NCI-H748 (cell line): Measurements from ENCODE around the gene TEX26.
A peak's percentile ranks its signal among the peaks of the same experiment; 100 is the strongest.
"Not testable (repeated sequence)": the region's sequence is repeated elsewhere in the genome, so short reads cannot be mapped to it uniquely, and the experiment has no call there.

ENCODE experiments used
- DNase-seq: peaks from one replicate; lab custom pipeline; 2025; ENCODE audit not compliant: unreplicated experiment; lab: John Stamatoyannopoulos, UW

Gene TEX26

DNA sequence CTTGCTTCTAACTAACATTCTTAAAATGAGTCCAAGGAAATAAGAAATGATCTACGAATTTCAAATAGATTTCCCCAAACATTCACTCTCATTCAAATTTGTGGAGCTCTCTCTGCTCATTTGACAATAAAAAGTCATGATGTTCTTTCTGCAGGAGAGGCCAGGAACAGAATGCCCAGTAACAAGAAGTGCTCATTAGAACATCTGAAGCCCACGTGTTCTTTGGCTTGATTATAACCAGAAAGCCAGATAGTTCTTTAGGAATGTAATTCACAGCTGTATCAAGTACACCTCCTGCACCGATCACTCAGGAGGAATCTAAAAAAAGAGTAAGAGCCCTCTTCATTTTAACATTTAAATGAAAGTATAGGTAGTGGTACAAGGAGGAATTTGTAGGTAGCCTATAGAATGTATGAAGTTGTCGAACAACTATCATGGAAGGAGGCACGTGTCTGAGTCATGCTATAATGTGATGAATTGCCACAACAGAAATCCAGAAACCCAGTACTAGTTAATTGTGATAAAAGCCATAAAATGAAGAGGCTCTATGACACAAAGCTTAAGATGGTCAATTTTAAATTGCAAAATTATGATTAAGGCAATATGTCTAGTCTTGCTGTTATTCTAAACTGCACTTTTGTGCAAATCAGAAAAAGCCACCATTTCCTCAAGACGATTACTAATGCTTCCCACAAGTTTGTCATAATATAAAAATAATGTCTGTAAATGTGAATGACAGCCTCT lies 13.6 kb upstream of the TEX26 start:
- DNase-seq, result no peak

DNA sequence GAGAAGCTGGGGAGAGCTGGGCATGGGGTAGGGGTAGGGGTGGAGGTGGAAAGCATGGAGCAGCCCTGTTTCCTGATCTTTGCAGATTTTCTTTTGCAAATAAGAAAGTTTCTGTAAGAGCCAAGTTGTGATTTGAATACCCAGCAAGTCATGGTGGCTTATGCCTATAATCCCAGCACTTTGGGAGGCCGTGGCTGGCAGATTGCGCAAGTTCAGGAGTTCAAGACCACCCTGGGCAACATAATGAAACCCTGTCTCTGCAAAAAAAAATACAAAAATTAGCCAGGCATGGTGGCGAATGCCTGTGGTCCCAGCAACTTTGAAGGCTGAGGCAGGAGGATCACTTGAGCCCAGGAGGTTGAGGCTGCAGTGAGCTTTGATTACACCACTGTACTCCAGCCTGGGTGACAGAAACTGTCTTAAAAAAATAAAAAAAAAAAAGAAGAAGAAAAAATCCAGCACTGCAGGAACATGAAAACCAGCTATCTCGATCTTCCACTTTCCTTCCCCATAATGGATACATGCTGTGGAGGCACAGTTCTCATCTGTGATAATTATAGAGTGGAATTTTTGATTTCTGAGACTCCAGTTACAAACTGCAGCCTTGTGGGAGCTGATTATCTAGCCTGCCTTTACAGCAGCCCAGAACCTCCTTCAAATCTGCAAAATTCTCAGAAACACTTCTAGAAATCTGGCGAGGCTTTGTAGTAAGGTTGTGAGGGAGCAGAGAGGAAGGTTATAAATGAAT lies 12.1 kb upstream of the TEX26 start:
- no peak for DNase-seq

DNA sequence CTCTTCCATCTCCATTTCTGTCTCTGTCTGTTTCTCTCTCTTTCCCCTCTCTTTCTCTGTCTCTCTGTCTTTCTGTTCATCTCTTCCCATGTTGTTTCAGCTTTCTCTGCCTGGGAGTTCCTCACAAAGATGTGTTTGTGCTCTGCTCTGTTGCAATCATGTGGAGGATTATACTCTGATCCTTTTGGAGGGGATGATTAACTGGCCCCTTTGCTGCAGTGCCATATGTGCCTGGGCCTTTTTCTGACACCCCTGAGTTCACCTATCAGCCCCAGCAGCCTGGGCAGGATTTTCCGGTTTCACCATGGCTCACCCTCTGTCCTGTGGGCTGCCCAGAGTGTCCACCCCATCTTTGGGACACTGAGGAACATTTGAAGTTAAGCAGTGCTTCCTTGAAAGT lies 9.0 kb upstream of the TEX26 start:
- no peak for DNase-seq

DNA sequence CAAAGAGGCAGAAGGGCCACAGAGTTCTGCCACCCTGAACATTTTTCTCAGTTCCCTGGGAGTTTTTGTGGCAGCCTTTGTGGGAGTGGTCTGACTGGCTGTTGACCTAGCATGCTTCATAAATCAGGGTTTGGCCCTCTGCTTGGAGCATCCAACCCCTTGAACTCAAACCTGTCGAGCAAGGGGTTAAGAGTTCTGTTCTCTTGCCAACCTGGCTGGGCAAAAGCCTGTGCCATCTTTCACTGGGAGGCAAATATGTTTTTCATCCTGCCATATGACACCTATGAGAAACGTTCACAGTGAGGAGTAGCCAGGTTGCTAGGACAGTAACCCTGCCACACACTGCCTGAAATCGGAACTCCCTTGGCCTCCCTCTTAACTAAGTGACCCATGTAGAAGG lies 7.7 kb upstream of the TEX26 start:
- no peak for DNase-seq

DNA sequence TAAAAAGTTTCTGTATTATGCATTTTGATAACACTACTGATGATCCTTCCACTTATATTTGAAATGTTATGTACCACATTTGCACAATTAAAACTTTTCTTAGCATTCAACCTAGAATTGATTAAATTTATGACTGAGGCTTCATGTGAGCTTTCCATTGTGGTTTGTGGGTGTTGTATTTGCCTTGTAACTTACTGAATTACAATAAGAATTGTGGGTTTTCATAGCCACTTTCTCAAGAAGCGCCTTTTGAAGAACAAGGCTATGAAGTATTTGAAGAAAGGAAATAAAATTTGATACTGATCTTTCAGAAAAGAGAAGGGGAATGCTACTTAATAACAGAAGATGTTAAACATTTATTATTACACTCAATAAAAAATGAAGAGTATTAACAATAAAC lies 7.0 kb upstream of the TEX26 start:
- DNase-seq, result no peak

DNA sequence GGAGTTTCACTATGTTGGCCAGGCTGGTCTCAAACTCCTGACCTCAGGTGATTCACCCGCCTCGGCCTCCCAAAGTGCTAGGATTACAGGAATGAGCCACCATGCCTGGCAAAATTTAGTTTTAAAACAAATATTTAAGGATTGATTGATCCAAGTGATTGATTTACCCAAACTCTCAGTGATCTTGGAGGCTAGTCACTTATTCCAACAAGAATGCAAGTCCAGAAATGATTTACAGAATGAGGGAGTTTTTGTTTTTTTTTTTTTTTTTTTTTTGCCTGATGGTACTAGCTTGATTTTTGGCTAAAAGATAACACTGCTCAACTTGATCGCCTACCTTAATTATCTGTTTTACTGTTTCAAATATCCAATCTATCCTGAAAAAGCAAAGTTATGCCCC lies 5.7 kb upstream of the TEX26 start:
- no peak for DNase-seq

DNA sequence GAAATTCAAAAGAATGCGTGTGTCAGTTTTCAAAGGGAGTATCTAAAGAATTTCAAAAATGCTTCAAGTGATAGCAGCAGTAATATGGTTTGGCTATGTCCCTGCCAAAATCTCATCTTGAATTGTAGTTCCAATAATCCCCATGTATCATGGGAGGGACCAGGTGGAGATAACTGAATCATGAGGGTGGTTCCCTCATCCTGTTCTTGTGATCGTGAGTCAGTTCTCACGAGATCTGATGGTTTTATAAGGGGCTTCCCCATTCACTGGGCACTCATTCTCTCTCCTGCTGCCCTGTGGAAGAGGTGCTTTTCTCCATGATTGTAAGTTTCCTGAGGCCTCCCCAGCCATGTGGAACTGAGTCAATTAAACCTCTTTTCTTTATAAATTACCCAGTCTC lies 5.3 kb upstream of the TEX26 start:
- not testable (repeated sequence) for DNase-seq

DNA sequence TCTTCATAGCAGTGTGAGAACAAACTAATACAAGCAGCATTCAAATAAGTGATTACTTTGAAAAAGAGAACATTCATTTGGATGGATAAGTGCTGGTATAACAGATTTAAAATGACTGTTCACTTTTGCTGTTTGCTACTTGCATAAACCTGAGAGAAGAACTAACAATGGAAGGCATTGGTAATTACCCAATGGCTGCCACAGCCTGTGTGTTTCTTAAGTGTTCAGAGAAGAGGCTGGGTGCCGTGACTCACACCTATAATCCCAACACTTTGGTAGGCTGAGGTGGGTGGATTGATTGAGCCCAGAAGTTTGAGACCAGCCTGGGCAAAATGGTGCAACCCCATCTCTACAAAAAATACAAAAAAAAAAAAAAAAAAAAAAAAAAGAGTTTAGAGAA lies 4.9 kb upstream of the TEX26 start:
- DNase-seq, result no peak

DNA sequence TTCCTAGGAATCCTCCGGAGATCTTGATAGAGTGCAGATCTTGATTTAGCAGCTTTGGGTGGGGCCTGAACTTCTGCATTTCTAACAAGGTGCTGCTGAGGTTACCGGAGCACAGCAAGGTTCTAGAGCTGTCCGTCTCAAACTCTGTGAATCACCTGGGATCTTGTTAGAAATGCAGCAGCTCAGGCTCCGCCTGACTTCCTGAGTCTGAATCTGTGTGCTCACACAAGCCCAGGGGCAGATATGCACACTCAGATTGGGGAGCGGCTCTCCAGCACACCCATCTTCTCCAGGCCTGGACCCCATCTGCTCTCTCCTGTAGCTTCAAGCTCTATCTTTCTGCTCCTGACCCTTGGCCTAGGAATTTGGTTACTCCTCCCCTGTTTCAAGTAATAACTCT lies 3.5 kb upstream of the TEX26 start:
- DNase-seq, result no peak

DNA sequence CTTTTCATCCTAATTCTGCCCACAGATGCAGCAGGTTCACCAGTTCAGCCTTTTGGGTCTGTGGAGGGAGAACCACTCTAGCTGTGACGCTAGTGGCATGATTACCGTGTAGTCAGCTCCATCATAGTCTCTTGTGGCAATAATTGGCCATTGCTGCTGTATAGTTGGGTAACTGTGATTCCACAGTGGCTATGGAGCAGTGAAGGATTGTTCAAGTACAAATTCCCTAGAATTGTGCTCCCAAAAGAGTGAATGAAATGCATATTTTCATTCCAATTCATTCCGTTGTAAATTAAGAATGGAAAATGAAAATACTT lies 856 bp downstream of the TEX26 start:
- no peak for DNase-seq

DNA sequence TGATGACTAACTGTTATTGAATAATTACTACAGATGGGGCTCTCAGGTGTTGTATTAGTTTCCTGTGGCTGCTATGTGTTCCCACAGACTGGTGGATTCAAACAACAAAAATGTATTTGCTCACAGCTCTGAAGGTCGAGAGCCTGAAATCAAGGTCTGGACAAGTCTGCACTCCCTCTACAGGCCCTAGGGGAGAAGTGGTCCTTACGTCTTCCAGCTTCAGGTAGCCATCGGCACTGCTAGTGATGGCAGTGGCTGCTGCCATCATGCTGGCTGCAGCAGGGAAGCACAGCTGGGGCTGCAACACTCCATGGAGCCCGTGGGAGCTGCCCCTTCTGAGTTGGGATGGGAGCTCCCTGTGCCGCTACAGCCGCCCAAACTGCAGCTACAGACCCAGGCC lies 1.9 kb downstream of the TEX26 start:
- no peak for DNase-seq

DNA sequence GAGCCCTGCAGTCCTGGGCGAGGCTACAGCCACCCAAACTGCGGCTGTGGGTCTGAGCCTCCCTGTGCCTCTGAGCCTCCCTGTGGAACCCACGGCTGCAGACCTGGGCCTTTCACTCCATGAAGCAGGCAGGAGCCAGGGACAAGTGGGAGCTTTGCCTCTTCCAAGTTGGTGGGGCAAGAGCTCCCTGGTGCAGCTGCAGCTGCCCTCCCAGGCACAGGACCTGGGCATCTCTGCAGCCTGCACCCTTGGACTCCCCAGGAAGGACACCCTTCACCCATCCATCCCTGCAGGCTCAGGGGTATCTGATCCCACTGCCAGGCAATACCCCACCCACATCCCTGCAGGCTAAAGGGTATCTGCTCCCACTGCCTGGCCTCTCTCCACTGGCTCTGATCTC lies 2.3 kb downstream of the TEX26 start:
- no peak for DNase-seq

DNA sequence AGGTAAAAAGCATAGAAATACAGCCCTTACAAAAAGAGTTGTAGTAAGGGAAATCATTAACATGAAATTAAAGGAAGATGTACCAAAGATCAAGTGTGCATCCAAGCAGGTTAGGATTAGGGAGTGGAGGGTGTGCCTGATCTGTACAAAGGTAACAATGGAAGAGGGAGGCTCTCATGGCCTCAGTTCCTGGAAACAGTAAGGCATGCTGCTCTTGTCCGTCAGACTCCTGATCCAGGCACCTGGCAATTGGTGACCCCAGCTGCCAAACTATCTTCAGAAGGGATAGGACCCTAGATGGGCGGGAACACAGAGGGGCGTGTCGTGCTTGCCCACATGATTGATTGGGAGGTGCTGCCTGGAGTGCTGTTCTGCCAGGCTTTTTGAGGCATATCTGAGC lies 4.5 kb downstream of the TEX26 start:
- no peak for DNase-seq

DNA sequence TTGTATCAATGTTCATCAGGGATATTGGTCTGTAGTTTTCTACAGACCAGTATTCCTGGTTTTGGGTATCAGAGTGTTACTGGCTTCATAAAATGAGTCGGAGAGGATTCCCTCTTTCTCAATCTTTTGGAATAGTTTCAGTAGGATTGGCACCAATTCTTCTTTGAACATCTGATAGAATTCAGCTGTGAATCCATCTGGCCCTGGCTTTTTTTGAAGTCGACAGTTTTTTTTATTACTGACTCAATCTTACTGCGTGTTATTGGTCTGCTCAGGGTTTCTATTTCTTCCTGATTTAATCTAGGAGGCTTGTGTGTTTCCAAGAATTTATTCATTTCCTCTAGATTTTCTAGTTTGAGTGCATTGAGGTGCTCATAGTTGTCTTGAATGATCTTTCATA lies 11.4 kb downstream of the TEX26 start:
- DNase-seq, result no peak

DNA sequence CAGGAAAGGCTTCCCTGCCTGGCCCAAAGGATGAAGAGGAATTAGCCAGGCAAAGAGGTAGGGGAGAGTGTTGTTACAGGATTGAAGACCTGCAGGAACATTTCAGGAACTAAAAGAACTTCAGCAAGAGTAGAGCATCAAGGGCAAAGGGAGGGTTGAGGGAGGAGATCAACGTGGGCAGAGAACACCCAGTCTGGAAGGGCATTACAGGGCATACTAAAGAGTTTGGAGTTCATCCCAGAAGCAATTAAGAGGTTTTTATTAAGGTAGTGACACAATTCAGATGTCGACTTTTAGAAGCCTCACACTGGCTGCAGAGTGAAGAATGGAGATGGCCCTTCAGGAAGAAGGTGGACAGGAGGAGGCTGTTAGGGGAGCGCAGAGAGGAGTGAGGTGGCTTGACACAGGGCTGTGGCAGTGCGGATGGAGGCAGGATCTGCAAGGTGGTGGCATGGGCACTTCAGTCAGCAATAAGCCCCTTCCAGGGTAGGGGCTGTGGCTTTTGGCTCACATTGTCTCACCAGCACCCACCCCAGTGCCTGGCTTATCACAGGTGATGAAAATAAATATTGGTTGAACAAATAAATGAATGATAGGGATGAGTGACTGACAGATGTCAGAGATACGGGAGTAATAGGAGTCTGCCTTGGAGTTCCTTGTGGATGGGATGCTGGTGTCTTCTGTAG lies 24.9 kb downstream of the TEX26 start:
- no peak for DNase-seq

DNA sequence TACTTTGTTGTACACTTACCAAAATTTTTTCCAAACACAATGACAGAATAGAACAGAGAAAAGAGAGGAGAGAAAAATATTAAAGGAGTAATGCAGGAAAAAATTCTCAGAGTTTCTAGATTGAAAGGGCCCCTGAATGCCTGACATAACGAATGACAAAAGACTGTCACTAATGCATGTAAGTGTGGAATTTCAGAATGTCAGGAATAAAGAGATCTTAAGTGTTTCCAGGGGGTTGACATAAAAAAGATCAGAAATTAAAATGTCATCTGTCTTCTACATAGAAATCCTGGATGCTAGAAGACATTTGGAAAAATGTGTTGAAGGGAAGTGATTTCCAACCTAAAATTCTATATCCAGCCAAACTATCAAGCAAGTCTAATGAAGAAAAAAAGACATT lies 27.2 kb downstream of the TEX26 start:
- no peak for DNase-seq

DNA sequence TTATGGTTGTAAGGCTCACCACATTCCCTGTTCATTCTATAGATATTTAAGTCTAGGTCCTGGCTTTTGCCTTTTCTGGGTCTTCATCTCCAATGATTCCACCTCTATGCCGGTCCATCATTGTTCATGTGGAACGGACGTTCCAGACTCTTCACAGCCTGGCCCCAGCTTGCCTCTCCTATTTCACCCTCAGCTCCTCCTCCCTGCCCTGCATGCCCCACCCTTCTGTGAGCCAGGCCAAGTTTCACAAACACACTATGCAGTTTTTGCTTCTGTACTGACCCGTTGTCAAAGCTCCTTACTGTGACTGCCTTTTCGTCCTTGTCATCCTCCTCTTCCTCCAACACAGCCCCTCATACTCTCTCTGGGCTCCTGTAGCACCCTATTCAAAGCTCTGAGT lies 31.3 kb downstream of the TEX26 start:
- peak; percentile 59 for DNase-seq

DNA sequence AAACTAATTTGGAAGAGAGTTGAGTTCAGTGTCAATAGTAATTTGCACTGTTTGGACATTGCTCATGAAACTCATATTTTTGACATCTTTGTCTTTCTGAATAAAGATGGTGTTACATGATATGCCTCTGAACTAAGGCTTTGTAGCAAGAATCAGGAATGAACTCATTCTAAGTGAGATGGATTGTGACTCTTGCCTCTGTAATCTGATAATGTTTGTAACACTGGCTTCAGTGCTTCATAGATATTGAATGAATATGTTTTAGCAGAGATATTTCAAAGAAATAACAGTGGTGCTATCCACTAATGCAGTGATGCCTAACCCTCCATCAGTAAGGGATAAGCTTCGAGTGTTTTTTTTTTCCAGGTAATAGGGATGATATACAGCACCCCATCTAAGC lies 32.9 kb downstream of the TEX26 start:
- DNase-seq, result no peak

DNA sequence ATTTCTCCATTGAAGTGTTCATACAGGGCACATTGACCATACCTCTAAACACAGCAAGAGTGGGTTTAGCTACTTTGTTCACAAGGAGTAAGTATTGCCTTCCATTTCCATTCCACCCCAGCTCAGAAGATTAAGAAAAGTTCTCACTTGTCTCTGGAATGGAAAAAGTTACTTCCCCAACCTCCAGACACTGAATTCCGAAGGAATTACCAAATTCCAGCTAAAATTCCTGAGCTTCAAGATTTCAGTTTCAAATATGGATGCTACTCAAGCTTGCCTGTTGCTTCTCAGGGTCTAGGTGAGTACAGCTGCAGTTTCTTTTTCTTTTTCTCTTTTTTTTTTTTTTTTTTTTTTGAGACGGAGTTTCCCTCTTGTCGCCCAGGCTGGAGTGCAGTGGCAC lies 33.6 kb downstream of the TEX26 start:
- no peak for DNase-seq

DNA sequence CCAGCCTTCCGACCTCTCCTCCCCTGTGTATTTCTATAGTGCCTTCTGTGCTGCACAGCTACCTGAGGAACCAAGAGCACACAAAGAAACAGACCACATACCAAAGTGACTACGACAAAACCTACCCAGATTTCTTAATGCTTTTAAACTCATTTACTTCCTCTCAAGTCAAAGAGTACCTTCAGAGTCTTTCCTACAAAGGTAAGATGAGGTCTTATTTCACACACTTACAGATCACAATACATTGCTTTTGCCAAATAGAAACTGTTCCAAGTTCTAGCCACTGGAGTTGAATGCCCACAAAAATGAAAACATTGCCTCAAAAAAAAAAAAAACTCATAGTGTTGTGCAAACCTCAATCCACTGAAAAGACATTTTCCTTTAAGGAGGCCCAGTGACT lies 36.4 kb downstream of the TEX26 start:
- DNase-seq, result no peak

DNA sequence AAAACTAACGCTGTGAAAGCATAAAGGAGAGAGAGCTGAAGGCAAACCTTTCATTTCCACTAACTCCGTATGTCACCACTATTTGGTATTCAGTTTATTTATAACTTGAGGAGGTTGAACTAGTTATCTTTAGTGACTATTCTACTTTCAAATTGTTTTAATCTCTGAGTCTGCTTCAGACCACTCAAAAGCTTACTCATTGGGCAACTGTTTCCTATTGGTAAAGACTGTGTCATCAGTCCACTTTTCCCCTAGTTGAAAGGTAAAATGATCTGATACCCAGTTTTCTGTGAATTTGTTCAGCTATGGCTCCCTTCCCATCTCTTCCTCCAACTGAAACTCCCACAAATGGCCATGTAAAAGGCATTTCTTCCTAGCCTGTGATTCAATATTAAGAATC lies 39.1 kb downstream of the TEX26 start:
- DNase-seq, result no peak

DNA sequence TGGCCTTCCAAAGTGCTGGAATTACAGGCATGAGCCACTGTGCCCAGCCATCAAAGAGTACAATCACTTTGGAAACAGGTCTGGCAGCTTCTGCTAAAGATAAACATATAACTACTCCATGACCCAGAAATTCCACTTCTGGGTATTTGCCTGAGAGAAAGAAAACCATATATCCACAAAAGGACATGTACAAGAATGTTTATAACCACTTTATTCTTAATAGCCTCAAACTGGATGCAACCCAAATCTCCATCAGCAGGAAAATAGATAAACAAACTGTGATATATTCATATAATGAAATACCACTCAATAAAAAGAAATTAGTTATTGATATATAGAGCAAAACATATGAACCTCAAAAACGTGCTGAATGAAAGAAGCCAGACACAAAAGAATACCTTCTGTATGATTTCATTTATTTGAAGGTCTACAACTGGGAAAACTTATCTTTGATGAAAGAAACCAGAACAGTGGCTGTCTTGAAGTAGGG lies 40.5 kb downstream of the TEX26 start:
- DNase-seq, result peak; percentile 37
